GM12878 (cell line): ENCODE data around the gene MLXIPL. TPM values are rescaled to one million over a fixed set of nuclear protein-coding genes. Genes with fewer than 3 reads are reported as not detected.

Experiments
- ATAC-seq: fragments of 200-7000 bp; cut with Tn5 transposase; 3 replicates; pipeline ENCODE4 v1.9.1; 2020; ENCODE audit warnings: mild to moderate bottlenecking, moderate library complexity
- BruUV-seq: library from RNA; stranded (reverse); fragments of 400-500 nt; replicated peaks from 2 replicates; lab custom pipeline; 2021; lab: Mats Ljungman, UMichigan
- CTCF ChIA-PET: fragments of 300-600 bp; sonication (Branson Sonifier 250); formaldehyde crosslinking; extraction: SDS; loops from one replicate; lab custom pipeline; 2021; ENCODE audit warnings: inconsistent platforms; lab: Yijun Ruan, JAX
- POLR2A ChIA-PET: fragments of 350-600 bp; formaldehyde crosslinking; extraction: SDS; loops from one replicate; lab custom pipeline; 2021; ENCODE audit warnings: inconsistent platforms; lab: Charles Lee
- RAD21 ChIA-PET: fragments of 300-600 bp; sonication (Branson Sonifier 250); formaldehyde crosslinking; loops from one replicate; lab custom pipeline; 2023; ENCODE audit warnings: antibody characterized with exemption; ENCODE audit not compliant: unreplicated experiment; lab: Charles Lee
- SMC1A ChIA-PET: fragments of 300-600 bp; sonication (Branson Sonifier 250); formaldehyde crosslinking; loops from one replicate; lab custom pipeline; 2023; ENCODE audit not compliant: unreplicated experiment, uncharacterized antibody; lab: Charles Lee
- DNase-seq: peaks from one replicate; pipeline ENCODE4 v3.0.0-alpha.2; 2011; ENCODE audit warnings: low read depth, low spot score
- FAIRE-seq: peaks from 3 replicates; lab custom pipeline; 2011; peaks lifted over from hg19 to GRCh38; lab: Jason Lieb, UNC
- H2AFZ ChIP-seq: 2 replicates; pipeline ENCODE4 v1.6.0; 2011; ENCODE audit warnings: low read depth, low read length, control low read depth; ENCODE audit not compliant: control insufficient read depth
- H3K27ac ChIP-seq: 2 replicates; pipeline ENCODE4 v1.5.1; 2011; ENCODE audit warnings: control low read depth; ENCODE audit not compliant: control insufficient read depth, insufficient read depth
- H3K27me3 ChIP-seq, 2 experiments: replicated peaks in 1 of 2; 2 replicates each; pipeline versions ENCODE4 v1.6.0 to v1.6.1; 2011; ENCODE audit warnings: low read length in 1 of 2; ENCODE audit not compliant: control insufficient read depth in 2 of 2, insufficient read depth in 2 of 2
- H3K36me3 ChIP-seq, 2 experiments: 2 replicates each; pipeline ENCODE4 v1.5.1; 2011; ENCODE audit warnings: low read length in 1 of 2; ENCODE audit not compliant: control insufficient read depth in 2 of 2, insufficient read depth in 2 of 2
- H3K4me1 ChIP-seq: 2 replicates; pipeline ENCODE4 v1.6.1; 2011; ENCODE audit warnings: mild to moderate bottlenecking, low read length, moderate library complexity, mixed read lengths; ENCODE audit not compliant: control insufficient read depth, insufficient read depth
- H3K4me2 ChIP-seq: 2 replicates; pipeline ENCODE4 v1.6.0; 2011; ENCODE audit warnings: control low read depth; ENCODE audit not compliant: control insufficient read depth, insufficient read depth
- H3K4me3 ChIP-seq: fragments of 200-600 bp; sonication (generic); 2 replicates; pipeline ENCODE4 v1.5.1; 2016
- H3K79me2 ChIP-seq: 2 replicates; pipeline ENCODE4 v1.6.0; 2011; ENCODE audit warnings: low read length; ENCODE audit not compliant: control insufficient read depth, insufficient read depth
- H3K9ac ChIP-seq: 2 replicates; pipeline ENCODE4 v1.8.0; 2011; ENCODE audit warnings: low read length, control low read depth, mixed read lengths; ENCODE audit not compliant: control insufficient read depth, insufficient read depth
- H3K9me3 ChIP-seq: replicated peaks from 3 replicates; pipeline ENCODE4 v1.5.1; 2011; ENCODE audit warnings: mild to moderate bottlenecking, low read length; ENCODE audit not compliant: control insufficient read depth, insufficient read depth
- H4K20me1 ChIP-seq: 2 replicates; pipeline ENCODE4 v1.6.0; 2011; ENCODE audit not compliant: control insufficient read depth, insufficient read depth
- BMI1 ChIP-seq: fragments of 450-650 bp; IDR thresholded peaks from 2 replicates; pipeline ENCODE4 v1.6.1; 2016; ENCODE audit warnings: mild to moderate bottlenecking, moderate library complexity, borderline replicate concordance
- MLLT1 ChIP-seq: fragments of 450-650 bp; IDR thresholded peaks from 2 replicates; pipeline ENCODE4 v1.6.1; 2016; ENCODE audit warnings: mild to moderate bottlenecking
- SUPT20H ChIP-seq: IDR thresholded peaks from 2 replicates; pipeline ENCODE4 v1.6.1; 2011; ENCODE audit warnings: low read depth, mild to moderate bottlenecking, low read length, moderate library complexity, borderline replicate concordance; ENCODE audit not compliant: control insufficient read depth
- WGBS: methylation state at CpG from one replicate; pipeline ENCODE4 v1.1.6; 2016; ENCODE audit warnings: low lambda C conversion rate; ENCODE audit not compliant: insufficient replicate concordance, insufficient coverage; ENCODE audit errors: missing lambda C conversion rate; 5-methylcytosine and 5-hydroxymethylcytosine counted together
- in situ Hi-C: fragments of 300-500 bp; cut with MboI; formaldehyde crosslinking; loops from 9 replicates; pipeline ENCODE4 v1.14.3; 2018; ENCODE audit warnings: mixed read lengths
- intact Hi-C: fragments of 100-400 bp; cut with micrococcal nuclease; formaldehyde crosslinking; loops from one replicate; pipeline ENCODE4 v1.14.2; 2022; ENCODE audit not compliant: unreplicated experiment
- polyA plus RNA-seq, 11 experiments: library from polyadenylated mRNA; depleted of rRNA in 4 of 11; unstranded in 6 of 11; stranded (reverse) in 5 of 11; fragments of >200 nt; fragmentation: Nextera tagmentation in 4 of 11; fragmentation: Illumina TruSeq in 1 of 11; extraction: Ambion mirVana in 4 of 11; extraction: Trizol in 1 of 11; gene quantifications; 1 replicate in 1 of 11; 2 replicates in 10 of 11; pipeline versions ENCODE4 v1.2.1 to v1.2.3, GENCODE V29; 2011 to 2016; ENCODE audit warnings: inconsistent platforms in 2 of 11, missing spikeins in 2 of 11, low read depth in 1 of 11
- total RNA-seq, 4 experiments: library from RNA; depleted of rRNA in 3 of 4; stranded (reverse); fragments of >200 nt in 3 of 4; fragmentation: Illumina TruSeq in 1 of 4; extraction: Trizol in 1 of 4; gene quantifications; 2 replicates each; pipeline versions ENCODE4 v1.2.1 to v1.2.3, GENCODE V29; 2013 to 2021
- TF ChIP-seq, protein P1 (sequence below): fragments of 450-650 bp; conservative IDR thresholded peaks from 2 replicates; pipeline ENCODE4 v1.6.1; 2017; ENCODE audit warnings: mild to moderate bottlenecking, moderate library complexity

MLXIPL gene
- total and polyA plus RNA-seq, 10 of the 15 experiments (the other 5 are each of a cell fraction or from before 2014, with no cell fraction given), result 0.21 TPM; not detected in 9

DNA sequence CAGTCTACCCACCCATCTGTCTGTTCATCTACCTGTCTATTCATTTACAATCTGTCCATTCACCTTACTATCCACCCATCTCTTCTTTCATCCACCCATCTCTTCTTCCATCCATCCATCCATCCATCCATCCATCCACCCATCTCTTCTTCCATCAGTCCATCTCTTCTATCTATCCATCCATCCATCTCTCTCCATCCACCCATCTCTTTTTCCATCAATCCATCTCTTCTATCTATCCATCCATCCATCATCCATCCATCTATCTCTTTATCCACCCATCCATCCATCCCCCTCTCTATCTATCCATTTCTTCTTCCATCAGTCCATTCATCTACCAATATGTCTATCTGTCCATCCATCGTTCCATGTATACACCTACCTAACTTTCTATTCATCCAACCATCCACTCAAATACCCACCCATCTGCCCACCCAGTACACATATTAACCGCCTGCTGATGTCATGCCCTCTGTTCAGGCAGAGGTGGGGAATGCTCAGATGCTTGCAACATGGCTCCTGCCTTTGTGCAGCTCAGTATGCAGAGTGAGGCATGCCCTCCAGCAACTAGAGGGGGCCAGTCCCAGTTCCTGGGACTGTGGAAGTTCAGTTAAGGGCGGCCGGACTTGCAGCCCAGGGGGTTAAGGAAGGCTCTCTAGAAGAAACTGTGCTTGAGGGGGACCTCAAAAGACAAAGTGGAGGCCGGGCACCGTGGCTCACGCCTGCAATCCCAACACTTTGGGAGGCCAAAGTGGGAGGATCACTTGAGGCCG is 11.3 kb upstream of the MLXIPL start:
- FAIRE-seq (no peak), ATAC-seq (no peak), DNase-seq (no peak)
- Histone ChIP-seq H3K4me1 (no peaks in the 10 kb centered on the region), H3K9me3 (no peaks in the 10 kb centered on the region; the same call in 2 of the 3 replicates), H3K36me3 (no peaks in the 10 kb centered on the region), H4K20me1 (no peaks in the 10 kb centered on the region), H2AFZ (no peak overlapping the region), H3K4me2 (no peak overlapping the region), H3K4me3 (no peak overlapping the region), H3K27ac (no peak overlapping the region), H3K27me3 (peaks cover 0 to 1% of the 10 kb centered on the region in 2 experiments; a peak in 1 of 4 replicates), H3K9ac (no peak overlapping the region), H3K79me2 (no peaks in the 10 kb centered on the region)
- ChIA-PET POLR2A (no interaction called here), RAD21 (interaction anchor here (0.6 kb wide), 1 partner anchor 134 kb away, joined by 3 read pairs; no protein-coding TSS in a partner anchor), CTCF (no interaction called here), SMC1A (no interaction called here)
- in situ Hi-C loops, result no loop called here
- 32% methylated on average over 8 of the region's 8 CpGs for WGBS
- intact Hi-C loops, result no loop called here
- BruUV-seq, result no TSS peak
- TF ChIP-seq BMI1, result no peak
- TF ChIP-seq MLLT1, result no peak
- TF ChIP-seq, protein P1, sequence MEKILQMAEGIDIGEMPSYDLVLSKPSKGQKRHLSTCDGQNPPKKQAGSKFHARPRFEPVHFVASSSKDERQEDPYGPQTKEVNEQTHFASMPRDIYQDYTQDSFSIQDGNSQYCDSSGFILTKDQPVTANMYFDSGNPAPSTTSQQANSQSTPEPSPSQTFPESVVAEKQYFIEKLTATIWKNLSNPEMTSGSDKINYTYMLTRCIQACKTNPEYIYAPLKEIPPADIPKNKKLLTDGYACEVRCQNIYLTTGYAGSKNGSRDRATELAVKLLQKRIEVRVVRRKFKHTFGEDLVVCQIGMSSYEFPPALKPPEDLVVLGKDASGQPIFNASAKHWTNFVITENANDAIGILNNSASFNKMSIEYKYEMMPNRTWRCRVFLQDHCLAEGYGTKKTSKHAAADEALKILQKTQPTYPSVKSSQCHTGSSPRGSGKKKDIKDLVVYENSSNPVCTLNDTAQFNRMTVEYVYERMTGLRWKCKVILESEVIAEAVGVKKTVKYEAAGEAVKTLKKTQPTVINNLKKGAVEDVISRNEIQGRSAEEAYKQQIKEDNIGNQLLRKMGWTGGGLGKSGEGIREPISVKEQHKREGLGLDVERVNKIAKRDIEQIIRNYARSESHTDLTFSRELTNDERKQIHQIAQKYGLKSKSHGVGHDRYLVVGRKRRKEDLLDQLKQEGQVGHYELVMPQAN, result no peak
- no peak for TF ChIP-seq SUPT20H
